Body of pancreas (tissue), 4 donors: ENCODE results near the gene MED26.

Experiments
- POLR2A ChIP-seq, 3 donors: fragments of 450-650 bp; IDR thresholded peaks; one replicate each; pipeline ENCODE4 v1.6.1; 2016; ENCODE audit warnings: antibody characterized with exemption in 3 of 3, mild to moderate bottlenecking in 2 of 3
- TF ChIP-seq, protein P1 (sequence below), 7 experiments: fragments of 450-650 bp in 4 of 7; fragments of 200-600 bp in 3 of 7; sonication (generic) in 3 of 7; IDR thresholded peaks; one replicate each; pipeline ENCODE4 v1.5.1; 2016 to 2019; ENCODE audit warnings: antibody characterized with exemption in 7 of 7

DNA sequence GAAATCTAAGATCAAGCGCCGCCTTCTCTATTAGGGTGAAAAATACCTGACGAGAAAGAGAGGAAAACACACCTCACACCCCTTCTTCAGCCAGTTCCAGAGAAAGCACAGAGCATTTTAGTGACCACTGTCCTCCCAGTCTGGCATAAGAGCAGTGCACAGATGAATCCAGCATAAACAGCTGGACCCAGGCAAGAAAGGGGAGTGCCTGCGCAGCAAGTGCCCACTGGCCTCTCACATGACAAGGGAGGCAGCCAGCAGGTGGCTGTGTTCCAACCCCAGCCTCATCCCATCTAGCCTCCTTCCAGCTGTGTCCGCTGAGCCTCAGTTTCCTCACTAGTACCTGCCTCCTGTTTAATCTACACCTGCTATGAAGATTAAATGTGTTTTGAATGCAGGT is 8.0 kb downstream of the MED26 start:
- TF ChIP-seq, protein P1, sequence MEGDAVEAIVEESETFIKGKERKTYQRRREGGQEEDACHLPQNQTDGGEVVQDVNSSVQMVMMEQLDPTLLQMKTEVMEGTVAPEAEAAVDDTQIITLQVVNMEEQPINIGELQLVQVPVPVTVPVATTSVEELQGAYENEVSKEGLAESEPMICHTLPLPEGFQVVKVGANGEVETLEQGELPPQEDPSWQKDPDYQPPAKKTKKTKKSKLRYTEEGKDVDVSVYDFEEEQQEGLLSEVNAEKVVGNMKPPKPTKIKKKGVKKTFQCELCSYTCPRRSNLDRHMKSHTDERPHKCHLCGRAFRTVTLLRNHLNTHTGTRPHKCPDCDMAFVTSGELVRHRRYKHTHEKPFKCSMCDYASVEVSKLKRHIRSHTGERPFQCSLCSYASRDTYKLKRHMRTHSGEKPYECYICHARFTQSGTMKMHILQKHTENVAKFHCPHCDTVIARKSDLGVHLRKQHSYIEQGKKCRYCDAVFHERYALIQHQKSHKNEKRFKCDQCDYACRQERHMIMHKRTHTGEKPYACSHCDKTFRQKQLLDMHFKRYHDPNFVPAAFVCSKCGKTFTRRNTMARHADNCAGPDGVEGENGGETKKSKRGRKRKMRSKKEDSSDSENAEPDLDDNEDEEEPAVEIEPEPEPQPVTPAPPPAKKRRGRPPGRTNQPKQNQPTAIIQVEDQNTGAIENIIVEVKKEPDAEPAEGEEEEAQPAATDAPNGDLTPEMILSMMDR (IDR thresholded peaks at IDR 0.05): no peak
- no peak for TF ChIP-seq POLR2A (IDR thresholded peaks at IDR 0.05)
